Spinal cord (tissue), 10 donors: ENCODE data around the gene CTRB2. TPM values are rescaled to one million over a fixed set of nuclear protein-coding genes. Genes with fewer than 3 reads are reported as not detected.

Source experiments
- DNase-seq, 6 donors: peaks; one replicate each; pipeline versions ENCODE4 v3.0.0 to v3.0.0-alpha.2; 2013 to 2015; ENCODE audit warnings: low spot score in 6 of 6, low read depth in 4 of 6
- H3K27ac ChIP-seq: one replicate; pipeline ENCODE4 v1.5.1; 2013; ENCODE audit warnings: low read depth, low read length, control low read depth
- H3K27me3 ChIP-seq: one replicate; pipeline ENCODE4 v1.6.1; 2013; ENCODE audit warnings: low read length; ENCODE audit not compliant: control insufficient read depth, insufficient read depth
- H3K36me3 ChIP-seq: one replicate; pipeline ENCODE4 v1.6.1; 2013; ENCODE audit warnings: low read length; ENCODE audit not compliant: control insufficient read depth, insufficient read depth
- H3K4me1 ChIP-seq: one replicate; pipeline ENCODE4 v1.6.1; 2013; ENCODE audit warnings: low read length; ENCODE audit not compliant: control insufficient read depth, insufficient read depth
- H3K4me3 ChIP-seq: one replicate; pipeline ENCODE4 v1.5.1; 2013; ENCODE audit warnings: low read depth, low read length, control low read depth
- H3K9me3 ChIP-seq: one replicate; pipeline ENCODE4 v1.6.1; 2013; ENCODE audit warnings: low read length; ENCODE audit not compliant: control insufficient read depth, insufficient read depth
- WGBS: methylation state at CpG from one replicate; pipeline ENCODE4 v1.1.5; 2013; ENCODE audit warnings: missing lambda C conversion rate; ENCODE audit not compliant: insufficient coverage; 5-methylcytosine and 5-hydroxymethylcytosine counted together
- polyA plus RNA-seq, 2 donors: library from polyadenylated mRNA; unstranded; fragments of 120-200 nt; gene quantifications; one replicate each; pipeline ENCODE4 v1.2.1, GENCODE V29; 2013; ENCODE audit not compliant: insufficient read length in 2 of 2
- total RNA-seq, 2 donors: library from RNA; depleted of rRNA in 1 of 2; stranded (reverse); fragments of 120-200 nt in 1 of 2; fragments of >200 nt in 1 of 2; gene quantifications; one replicate each; pipeline versions ENCODE4 v1.2.3 to v1.2.4, GENCODE V29; 2013 to 2014
- donor health status: healthy.

The CTRB2 gene
- total and polyA plus RNA-seq, 4 donors, result 0.20 to 0.24 TPM; not detected in 2

GRCh38 chr16:75189638-75190245 is 17.2 kb downstream of the CTRB2 start:
- no peaks in the 10 kb centered on the region for H3K27me3 ChIP-seq
- no peaks in the 10 kb centered on the region for H3K4me1 ChIP-seq
- no peak overlapping the region for H3K27ac ChIP-seq
- no peaks in the 10 kb centered on the region for H3K9me3 ChIP-seq
- DNase-seq, result no peak
- H3K36me3 ChIP-seq, result no peaks in the 10 kb centered on the region
- WGBS, result 77% methylated on average over 7 of the region's 8 CpGs
- no peak overlapping the region for H3K4me3 ChIP-seq

GRCh38 chr16:75188832-75189477 is 18.0 kb downstream of the CTRB2 start:
- H3K27ac ChIP-seq, result no peak overlapping the region
- no peaks in the 10 kb centered on the region for H3K27me3 ChIP-seq
- H3K4me1 ChIP-seq, result no peaks in the 10 kb centered on the region
- DNase-seq, result no peak
- no peaks in the 10 kb centered on the region for H3K9me3 ChIP-seq
- no peaks in the 10 kb centered on the region for H3K36me3 ChIP-seq
- H3K4me3 ChIP-seq, result no peak overlapping the region
- 87% methylated on average over 13 of the region's 14 CpGs for WGBS

- Histone ChIP-seq H3K4me1 (no peaks in the 10 kb centered on the region), H3K27ac (no peak overlapping the region), H3K36me3 (no peaks in the 10 kb centered on the region), H3K27me3 (no peaks in the 10 kb centered on the region), H3K9me3 (peaks cover 2% of the 10 kb centered on the region), H3K4me3 (no peak overlapping the region)
- DNase-seq, result no peak
- WGBS, result 44% methylated on average over 3 of the region's 3 CpGs
Observed at GRCh38 chr16:75181630-75182029, 25.3 kb downstream of the CTRB2 start.

- H3K27ac ChIP-seq, result no peak overlapping the region
- no peaks in the 10 kb centered on the region for H3K27me3 ChIP-seq
- DNase-seq, result no peak
- no peaks in the 10 kb centered on the region for H3K36me3 ChIP-seq
- no peak overlapping the region for H3K4me3 ChIP-seq
- no peaks in the 10 kb centered on the region for H3K4me1 ChIP-seq
- peaks cover 5% of the 10 kb centered on the region for H3K9me3 ChIP-seq
- WGBS, result 100% methylated on average over 1 of the region's 6 CpGs
Observed at GRCh38 chr16:75179208-75179607, 27.8 kb downstream of the CTRB2 start.

DNA sequence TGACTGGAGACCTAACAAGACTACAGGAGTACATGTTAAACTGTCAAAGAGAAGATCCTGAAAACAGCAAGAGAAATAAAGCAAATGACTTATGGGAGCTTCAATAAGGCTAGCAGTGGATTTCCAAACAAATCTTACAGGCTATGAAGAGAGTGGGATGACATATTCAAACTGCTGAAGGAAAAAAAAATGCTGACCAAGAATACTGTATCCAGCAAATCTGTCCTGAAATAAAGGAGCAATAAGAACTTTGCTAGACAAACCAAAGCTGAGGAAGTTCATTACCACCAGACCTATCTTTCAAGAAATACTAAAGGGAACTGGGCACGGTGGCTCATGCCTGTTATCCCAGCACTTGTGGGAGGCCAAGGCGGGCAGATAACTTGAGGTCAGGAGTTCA is 30.0 kb downstream of the CTRB2 start:
- Histone ChIP-seq H3K36me3 (no peaks in the 10 kb centered on the region), H3K27me3 (no peaks in the 10 kb centered on the region), H3K27ac (no peak overlapping the region), H3K4me3 (no peak overlapping the region), H3K9me3 (peaks cover 5% of the 10 kb centered on the region), H3K4me1 (no peaks in the 10 kb centered on the region)
- no peak for DNase-seq
- 80% methylated on average over 1 of the region's 2 CpGs for WGBS

DNA sequence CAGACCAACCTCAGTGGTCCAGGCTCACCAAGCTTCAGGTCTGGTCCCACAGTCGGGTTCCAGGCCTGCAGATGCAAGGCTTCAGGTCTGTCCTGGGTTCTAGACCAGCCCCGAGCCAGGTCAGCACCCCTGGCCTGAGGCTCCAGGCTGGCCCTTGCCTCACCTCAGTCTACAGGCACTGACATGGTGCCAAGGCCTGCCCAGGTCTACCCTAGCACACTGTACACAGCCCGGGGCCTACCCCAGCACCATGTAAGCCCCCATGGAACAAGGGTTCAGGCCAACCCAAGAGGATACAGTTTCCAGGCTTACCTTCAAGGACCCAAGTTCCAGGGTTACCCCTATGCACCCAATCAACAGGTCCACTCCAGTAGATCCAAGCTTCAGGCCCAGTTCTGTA is 31.9 kb downstream of the CTRB2 start:
- Histone ChIP-seq H3K4me1 (no peaks in the 10 kb centered on the region), H3K9me3 (peaks cover 5% of the 10 kb centered on the region), H3K4me3 (no peak overlapping the region), H3K27ac (no peak overlapping the region), H3K36me3 (no peaks in the 10 kb centered on the region), H3K27me3 (no peaks in the 10 kb centered on the region)
- DNase-seq, result no peak
- 100% methylated on average over 3 of the region's 3 CpGs for WGBS

- no peak for DNase-seq
- H3K27ac ChIP-seq, result no peak overlapping the region
- no peak overlapping the region for H3K4me3 ChIP-seq
- H3K36me3 ChIP-seq, result peaks cover 12% of the 10 kb centered on the region
- WGBS, result no CpG with 5 or more reads among the region's 4 CpGs
- peaks cover 9% of the 10 kb centered on the region for H3K9me3 ChIP-seq
- H3K27me3 ChIP-seq, result no peaks in the 10 kb centered on the region
- H3K4me1 ChIP-seq, result no peaks in the 10 kb centered on the region
Observed at GRCh38 chr16:75172578-75172977, 34.4 kb downstream of the CTRB2 start.

DNA sequence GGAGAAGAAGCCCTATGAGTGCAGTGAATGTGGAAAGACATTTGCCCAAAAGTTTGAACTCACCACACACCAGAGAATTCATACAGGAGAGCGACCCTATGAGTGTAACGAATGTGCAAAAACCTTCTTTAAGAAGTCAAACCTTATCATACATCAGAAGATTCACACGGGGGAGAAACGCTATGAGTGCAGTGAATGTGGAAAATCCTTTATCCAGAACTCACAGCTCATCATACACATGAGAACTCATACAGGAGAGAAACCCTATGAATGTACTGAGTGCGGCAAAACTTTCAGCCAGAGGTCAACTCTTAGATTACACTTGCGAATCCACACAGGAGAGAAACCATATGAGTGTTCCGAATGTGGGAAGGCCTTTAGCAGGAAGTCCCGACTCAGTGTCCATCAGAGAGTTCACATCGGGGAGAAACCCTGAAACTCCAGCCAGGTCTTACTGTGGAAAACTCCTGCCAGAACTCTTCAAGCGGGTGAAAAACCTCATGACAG is 37.0 kb downstream of the CTRB2 start:
- H3K9me3 ChIP-seq, result peaks cover 4% of the 10 kb centered on the region
- no peak overlapping the region for H3K4me3 ChIP-seq
- peaks cover 17% of the 10 kb centered on the region for H3K36me3 ChIP-seq
- no peak overlapping the region for H3K27ac ChIP-seq
- H3K4me1 ChIP-seq, result no peaks in the 10 kb centered on the region
- H3K27me3 ChIP-seq, result no peaks in the 10 kb centered on the region
- 98% methylated on average over 4 of the region's 10 CpGs for WGBS
- DNase-seq, result no peak

DNA sequence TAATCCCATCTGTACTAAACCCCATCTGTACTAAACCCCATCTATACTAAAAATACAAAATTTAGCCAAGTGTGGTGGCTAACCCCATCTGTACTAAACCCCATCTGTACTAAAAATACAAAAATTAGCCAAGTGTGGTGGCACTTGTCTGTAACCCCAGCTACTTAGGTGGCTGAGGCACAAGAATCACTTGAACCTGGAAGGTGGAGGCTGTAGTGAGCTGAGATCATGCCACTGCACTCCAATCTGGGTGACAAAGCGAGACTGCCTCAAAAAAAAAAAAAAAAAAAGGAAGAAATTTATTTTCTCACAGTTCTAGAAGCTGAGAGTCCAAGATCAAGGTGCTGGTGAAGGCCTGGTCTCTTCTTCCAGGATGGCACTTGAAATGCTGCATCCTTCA is 46.6 kb downstream of the CTRB2 start:
- Histone ChIP-seq H3K4me1 (no peaks in the 10 kb centered on the region), H3K27ac (no peak overlapping the region), H3K36me3 (peaks cover 28% of the 10 kb centered on the region), H3K9me3 (no peaks in the 10 kb centered on the region), H3K4me3 (no peak overlapping the region), H3K27me3 (no peaks in the 10 kb centered on the region)
- no peak for DNase-seq
- WGBS, result no CpG with 5 or more reads among the region's 1 CpG
